Measurements from ENCODE around the gene SWAP70. TPM values are rescaled to one million over a fixed set of nuclear protein-coding genes. Genes with fewer than 3 reads are reported as not detected.
"Not testable (repeated sequence)": the region's sequence is repeated elsewhere in the genome, so short reads cannot be mapped to it uniquely, and the experiment has no call there.

The SWAP70 gene
- total and polyA plus RNA-seq, 7 experiments from 2014 or later: 2.3 to 15.6 (median 4.5) TPM

DNA sequence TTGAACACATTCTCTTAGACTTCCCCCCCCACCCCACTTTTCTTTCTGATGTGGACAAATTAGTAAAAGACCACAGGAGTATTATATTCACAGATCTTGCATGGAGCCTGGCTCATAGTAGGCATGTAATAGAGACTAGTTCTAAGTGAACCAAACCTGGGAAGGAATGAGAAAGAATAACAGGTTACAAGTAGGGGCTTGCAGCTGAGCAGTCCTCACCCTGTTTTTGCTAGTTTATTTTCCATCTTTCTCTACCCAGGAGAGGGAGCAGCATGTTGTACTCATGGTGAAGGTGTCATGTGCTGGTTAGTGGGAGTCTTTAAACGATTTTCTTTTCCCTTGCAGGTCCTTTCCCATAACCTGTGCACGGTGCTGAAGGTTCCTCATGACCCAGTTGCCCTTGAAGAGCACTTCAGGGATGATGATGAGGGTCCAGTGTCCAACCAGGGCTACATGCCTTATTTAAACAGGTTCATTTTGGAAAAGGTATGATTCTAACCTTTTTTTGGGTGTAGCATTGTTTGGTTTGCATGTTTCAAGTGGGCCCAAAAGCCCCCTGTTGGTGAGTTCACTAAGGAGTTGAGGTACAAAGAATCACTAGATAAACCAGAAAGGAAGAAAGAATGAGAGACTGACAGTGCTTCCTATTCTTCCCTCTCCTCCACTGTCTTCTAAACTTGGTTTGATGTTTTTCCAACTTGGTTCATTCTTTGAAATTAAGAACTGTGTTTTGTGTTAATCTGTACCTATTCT is 30.1 kb downstream of the SWAP70 start:
- intact Hi-C loops (cut with micrococcal nuclease): no loop called here
- no peaks in the 10 kb centered on the region for H3K9me3 ChIP-seq (ENCODE audit: control insufficient read depth in 2 of 3, low read length in 3 of 3)
- H3K4me1 ChIP-seq (ENCODE audit: control insufficient read depth in 2 of 2, insufficient read depth in 2 of 2, low read length in 2 of 2): no peaks in the 10 kb centered on the region
- H3K27me3 ChIP-seq (ENCODE audit: control insufficient read depth in 2 of 2, insufficient read depth in 2 of 2, low read length in 2 of 2): no peaks in the 10 kb centered on the region
- Mint-ChIP-seq H3K27ac (no peak overlapping the region), H3K27me3 (peaks cover 0 to 4% (median 0%) of the 10 kb centered on the region in 5 donors), H3K36me3 (peaks cover 0 to 18% (median 0%) of the 10 kb centered on the region in 5 donors), H3K4me3 (no peak overlapping the region), H3K4me1 (peaks cover 0 to 6% (median 0%) of the 10 kb centered on the region in 7 donors), H3K9me3 (peaks cover 0 to 3% (median 0%) of the 10 kb centered on the region in 11 donors)
- no peaks in the 10 kb centered on the region for H3K36me3 ChIP-seq (ENCODE audit: control insufficient read depth in 2 of 3, insufficient read depth in 3 of 3, low read length in 3 of 3)
- no peak overlapping the region for H3K4me3 ChIP-seq (ENCODE audit: low read length)
- no peak for DNase-seq
- ChIA-PET POLR2A (no interaction called here), CTCF (no interaction called here)
- H3K27ac ChIP-seq (ENCODE audit: low read depth, low read length): no peak overlapping the region
- ATAC-seq: no peak

DNA sequence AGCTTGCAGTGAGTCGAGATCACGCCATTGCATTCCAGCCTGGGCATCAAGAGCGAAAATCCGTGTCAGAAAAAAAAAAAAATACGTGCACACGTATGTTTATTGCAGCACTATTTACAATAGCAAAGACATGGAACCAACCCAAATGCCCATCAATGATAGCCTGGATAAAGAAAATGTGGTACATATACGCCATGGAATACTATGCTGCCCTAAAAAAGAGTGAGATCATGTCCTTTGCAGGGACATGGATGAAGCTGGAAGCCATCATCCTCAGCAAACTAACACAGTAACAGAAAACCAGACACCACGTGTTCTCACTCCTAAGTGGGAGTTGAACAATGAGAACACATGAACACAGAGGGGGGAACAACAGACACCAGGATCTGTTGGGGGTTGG is 31.4 kb downstream of the SWAP70 start:
- H3K36me3 ChIP-seq (ENCODE audit: control insufficient read depth in 2 of 3, insufficient read depth in 3 of 3, low read length in 3 of 3); intact Hi-C loops (cut with micrococcal nuclease); H3K4me3 ChIP-seq (ENCODE audit: low read length); H3K4me1 ChIP-seq (ENCODE audit: control insufficient read depth in 2 of 2, insufficient read depth in 2 of 2, low read length in 2 of 2); H3K9me3 ChIP-seq (ENCODE audit: control insufficient read depth in 2 of 3, low read length in 3 of 3); H3K27ac ChIP-seq (ENCODE audit: low read depth, low read length); H3K27me3 ChIP-seq (ENCODE audit: control insufficient read depth in 2 of 2, insufficient read depth in 2 of 2, low read length in 2 of 2); ATAC-seq; H3K4me3 Mint-ChIP-seq; POLR2A ChIA-PET; H3K27ac Mint-ChIP-seq; H3K9me3 Mint-ChIP-seq; DNase-seq; H3K27me3 Mint-ChIP-seq; CTCF ChIA-PET; H3K4me1 Mint-ChIP-seq: not testable (repeated sequence)
- H3K36me3 Mint-ChIP-seq: peaks cover 0 to 18% (median 0%) of the 10 kb centered on the region in 5 donors

DNA sequence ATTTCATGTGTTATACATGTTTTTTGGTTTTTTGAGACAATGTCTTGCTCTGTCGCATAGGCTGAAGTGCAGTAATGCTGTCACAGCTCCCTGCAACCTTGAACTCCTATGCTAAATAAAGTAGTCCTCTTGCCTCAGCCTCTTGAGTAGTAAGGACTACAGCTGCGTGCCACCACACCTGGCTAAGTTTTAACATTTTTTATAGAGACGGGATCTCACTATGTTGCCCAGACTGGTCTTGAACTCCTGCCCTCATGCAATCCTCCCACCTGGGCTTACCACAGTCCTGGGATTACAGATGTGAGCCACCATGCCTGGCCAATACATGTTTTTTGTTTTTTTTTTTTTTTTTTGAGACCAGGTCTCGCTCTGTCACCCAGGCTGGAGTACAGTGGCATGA is 33.9 kb downstream of the SWAP70 start:
- peaks cover 0 to 3% (median 0%) of the 10 kb centered on the region in 11 donors for H3K9me3 Mint-ChIP-seq
- H3K4me3 ChIP-seq (ENCODE audit: low read length): no peak overlapping the region
- no peaks in the 10 kb centered on the region for H3K27me3 ChIP-seq (ENCODE audit: control insufficient read depth in 2 of 2, insufficient read depth in 2 of 2, low read length in 2 of 2)
- ATAC-seq (no peak), DNase-seq (no peak)
- peaks cover 0 to 4% of the 10 kb centered on the region in 2 donors for H3K4me1 ChIP-seq (ENCODE audit: control insufficient read depth in 2 of 2, insufficient read depth in 2 of 2, low read length in 2 of 2)
- H3K27me3 Mint-ChIP-seq: no peaks in the 10 kb centered on the region
- intact Hi-C loops (cut with micrococcal nuclease): no loop called here
- H3K4me1 Mint-ChIP-seq: peaks cover 6 to 21% (median 15%) of the 10 kb centered on the region in 7 donors
- H3K27ac ChIP-seq (ENCODE audit: low read depth, low read length): no peak overlapping the region
- no peak overlapping the region for H3K27ac Mint-ChIP-seq
- H3K36me3 Mint-ChIP-seq: peaks cover 0 to 20% (median 0%) of the 10 kb centered on the region in 5 donors
- H3K36me3 ChIP-seq (ENCODE audit: control insufficient read depth in 2 of 3, insufficient read depth in 3 of 3, low read length in 3 of 3): no peaks in the 10 kb centered on the region
- ChIA-PET CTCF (no interaction called here), POLR2A (no interaction called here)
- H3K9me3 ChIP-seq (ENCODE audit: control insufficient read depth in 2 of 3, low read length in 3 of 3): no peaks in the 10 kb centered on the region
- no peak overlapping the region for H3K4me3 Mint-ChIP-seq

GRCh38 chr11:9700105-9700801 is 36.4 kb downstream of the SWAP70 start:
- peaks cover 10 to 31% (median 26%) of the 10 kb centered on the region in 7 donors for H3K4me1 Mint-ChIP-seq
- ChIA-PET CTCF (no interaction called here), POLR2A (no interaction called here)
- intact Hi-C loops (cut with micrococcal nuclease): no loop called here
- peaks cover 0 to 19% (median 0%) of the 10 kb centered on the region in 5 donors for H3K36me3 Mint-ChIP-seq
- no peaks in the 10 kb centered on the region for H3K9me3 ChIP-seq (ENCODE audit: control insufficient read depth in 2 of 3, low read length in 3 of 3)
- ATAC-seq (no peak), DNase-seq (no peak)
- no peaks in the 10 kb centered on the region for H3K27me3 Mint-ChIP-seq
- H3K27me3 ChIP-seq (ENCODE audit: control insufficient read depth in 2 of 2, insufficient read depth in 2 of 2, low read length in 2 of 2): no peaks in the 10 kb centered on the region
- no peak overlapping the region for H3K4me3 ChIP-seq (ENCODE audit: low read length)
- no peaks in the 10 kb centered on the region for H3K36me3 ChIP-seq (ENCODE audit: control insufficient read depth in 2 of 3, insufficient read depth in 3 of 3, low read length in 3 of 3)
- peaks cover 0 to 13% of the 10 kb centered on the region in 2 donors for H3K4me1 ChIP-seq (ENCODE audit: control insufficient read depth in 2 of 2, insufficient read depth in 2 of 2, low read length in 2 of 2)
- H3K4me3 Mint-ChIP-seq: no peak overlapping the region
- peaks cover 0 to 2% (median 0%) of the 10 kb centered on the region in 11 donors for H3K9me3 Mint-ChIP-seq
- H3K27ac ChIP-seq (ENCODE audit: low read depth, low read length): no peak overlapping the region
- H3K27ac Mint-ChIP-seq: peak overlapping the region in 1 of 9 donors; percentile 39

GRCh38 chr11:9701799-9702198 is 37.9 kb downstream of the SWAP70 start:
- Histone ChIP-seq H3K9me3 (ENCODE audit: control insufficient read depth in 2 of 3, low read length in 3 of 3) (no peaks in the 10 kb centered on the region), H3K27me3 (ENCODE audit: control insufficient read depth in 2 of 2, insufficient read depth in 2 of 2, low read length in 2 of 2) (no peaks in the 10 kb centered on the region), H3K27ac (ENCODE audit: low read depth, low read length) (no peak overlapping the region), H3K36me3 (ENCODE audit: control insufficient read depth in 2 of 3, insufficient read depth in 3 of 3, low read length in 3 of 3) (no peaks in the 10 kb centered on the region), H3K4me3 (ENCODE audit: low read length) (no peak overlapping the region), H3K4me1 (ENCODE audit: control insufficient read depth in 2 of 2, insufficient read depth in 2 of 2, low read length in 2 of 2) (peaks cover 0 to 13% of the 10 kb centered on the region in 2 donors)
- DNase-seq (no peak), ATAC-seq (no peak)
- ChIA-PET POLR2A (no interaction called here), CTCF (no interaction called here)
- Mint-ChIP-seq H3K27ac (peak overlapping the region in 8 of 9 donors; percentile 3 to 85 (median 28)), H3K36me3 (peaks cover 0 to 14% (median 0%) of the 10 kb centered on the region in 5 donors), H3K4me3 (peak overlapping the region in 9 of 10 donors; percentile 36 to 70 (median 55)), H3K9me3 (peaks cover 0 to 4% (median 0%) of the 10 kb centered on the region in 11 donors), H3K27me3 (no peaks in the 10 kb centered on the region), H3K4me1 (peaks cover 10 to 31% (median 26%) of the 10 kb centered on the region in 7 donors)
- intact Hi-C loops (cut with micrococcal nuclease): no loop called here

DNA sequence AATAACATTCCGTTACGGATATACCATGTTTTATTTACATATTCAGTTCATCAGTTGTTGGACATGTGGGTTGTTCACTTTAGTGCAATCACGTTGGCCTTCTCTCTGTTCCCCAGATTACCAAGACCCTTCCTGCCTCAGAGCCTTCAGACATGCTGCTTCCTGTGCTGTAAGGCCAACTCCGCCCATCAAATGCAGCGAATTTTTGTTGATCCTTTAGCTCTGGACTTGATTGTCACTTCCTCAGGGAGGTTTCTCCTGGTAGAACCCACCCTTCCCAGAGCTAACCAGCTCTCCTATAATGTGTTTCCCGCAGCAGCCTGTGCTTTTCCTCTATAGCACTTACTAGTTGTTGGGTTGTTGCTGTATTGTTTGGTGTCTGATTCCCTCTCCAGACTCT is 39.4 kb downstream of the SWAP70 start:
- Mint-ChIP-seq H3K27me3 (peaks cover 0 to 3% (median 0%) of the 10 kb centered on the region in 5 donors), H3K4me1 (peaks cover 10 to 31% (median 26%) of the 10 kb centered on the region in 7 donors), H3K27ac (peak overlapping the region in 4 of 9 donors; percentile 13 to 61 (median 30)), H3K9me3 (peaks cover 0 to 4% (median 0%) of the 10 kb centered on the region in 11 donors), H3K36me3 (peaks cover 0 to 14% (median 0%) of the 10 kb centered on the region in 5 donors), H3K4me3 (peak overlapping the region in 6 of 10 donors; percentile 2 to 54 (median 16))
- Histone ChIP-seq H3K27ac (ENCODE audit: low read depth, low read length) (no peak overlapping the region), H3K4me1 (ENCODE audit: control insufficient read depth in 2 of 2, insufficient read depth in 2 of 2, low read length in 2 of 2) (peaks cover 0 to 13% of the 10 kb centered on the region in 2 donors), H3K36me3 (ENCODE audit: control insufficient read depth in 2 of 3, insufficient read depth in 3 of 3, low read length in 3 of 3) (no peaks in the 10 kb centered on the region), H3K27me3 (ENCODE audit: control insufficient read depth in 2 of 2, insufficient read depth in 2 of 2, low read length in 2 of 2) (no peaks in the 10 kb centered on the region), H3K4me3 (ENCODE audit: low read length) (no peak overlapping the region), H3K9me3 (ENCODE audit: control insufficient read depth in 2 of 3, low read length in 3 of 3) (no peaks in the 10 kb centered on the region)
- DNase-seq (no peak), ATAC-seq (no peak)
- POLR2A ChIA-PET: no interaction called here
- intact Hi-C loops (cut with micrococcal nuclease): no loop called here
- CTCF ChIA-PET: no interaction called here
